ENCODE measurements around the gene DNHD1. TPM values are rescaled to one million over a fixed set of nuclear protein-coding genes. Genes with fewer than 3 reads are reported as not detected.

DNHD1 gene
- total and polyA plus RNA-seq, 2 of the 13 experiments (the other 11 are each of a cell fraction or from before 2014, with no cell fraction given) = 2.7 to 9.3 TPM

DNA sequence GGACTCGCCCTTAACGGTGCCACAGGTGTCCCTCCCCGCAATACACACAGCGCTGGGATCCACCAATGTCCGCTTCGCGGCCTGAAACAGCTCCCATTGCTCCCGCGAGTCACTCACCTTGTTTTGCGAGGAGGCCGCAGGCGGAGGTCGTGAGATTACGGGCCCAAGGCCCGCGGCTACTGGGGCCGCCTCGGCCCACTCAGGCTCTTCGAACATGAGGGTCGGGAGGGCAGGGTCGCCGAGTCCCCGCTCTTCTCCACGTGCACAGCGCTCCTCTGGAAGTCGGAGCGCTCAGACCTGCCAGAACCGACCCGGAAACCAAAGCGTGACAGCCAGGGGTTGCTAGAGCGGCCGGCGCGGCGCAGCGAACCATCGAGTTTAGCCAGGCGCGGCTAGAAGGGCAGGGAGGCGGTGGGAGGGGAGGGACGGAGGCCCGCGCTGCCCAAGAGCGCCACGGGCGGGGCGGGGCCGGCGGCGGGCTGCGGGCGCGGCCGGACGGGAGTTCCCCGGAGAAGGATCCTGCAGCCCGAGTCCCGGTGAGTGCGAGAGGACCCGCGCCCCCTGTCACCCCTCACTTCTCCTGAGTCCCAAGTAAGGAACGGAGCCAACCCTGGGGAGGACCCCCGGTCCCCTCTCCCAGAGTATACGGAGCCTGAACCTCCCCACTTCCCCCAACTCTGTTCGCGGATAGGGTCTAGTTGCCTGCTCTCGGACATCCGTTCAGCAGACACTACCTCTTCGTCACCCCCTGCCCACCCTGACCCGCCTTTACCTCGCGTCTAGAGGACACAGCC is 106.4 kb downstream of the DNHD1 start, which contains the start of the genes ILK and RRP8 (continued):
- TF ChIP-seq, protein P1, sequence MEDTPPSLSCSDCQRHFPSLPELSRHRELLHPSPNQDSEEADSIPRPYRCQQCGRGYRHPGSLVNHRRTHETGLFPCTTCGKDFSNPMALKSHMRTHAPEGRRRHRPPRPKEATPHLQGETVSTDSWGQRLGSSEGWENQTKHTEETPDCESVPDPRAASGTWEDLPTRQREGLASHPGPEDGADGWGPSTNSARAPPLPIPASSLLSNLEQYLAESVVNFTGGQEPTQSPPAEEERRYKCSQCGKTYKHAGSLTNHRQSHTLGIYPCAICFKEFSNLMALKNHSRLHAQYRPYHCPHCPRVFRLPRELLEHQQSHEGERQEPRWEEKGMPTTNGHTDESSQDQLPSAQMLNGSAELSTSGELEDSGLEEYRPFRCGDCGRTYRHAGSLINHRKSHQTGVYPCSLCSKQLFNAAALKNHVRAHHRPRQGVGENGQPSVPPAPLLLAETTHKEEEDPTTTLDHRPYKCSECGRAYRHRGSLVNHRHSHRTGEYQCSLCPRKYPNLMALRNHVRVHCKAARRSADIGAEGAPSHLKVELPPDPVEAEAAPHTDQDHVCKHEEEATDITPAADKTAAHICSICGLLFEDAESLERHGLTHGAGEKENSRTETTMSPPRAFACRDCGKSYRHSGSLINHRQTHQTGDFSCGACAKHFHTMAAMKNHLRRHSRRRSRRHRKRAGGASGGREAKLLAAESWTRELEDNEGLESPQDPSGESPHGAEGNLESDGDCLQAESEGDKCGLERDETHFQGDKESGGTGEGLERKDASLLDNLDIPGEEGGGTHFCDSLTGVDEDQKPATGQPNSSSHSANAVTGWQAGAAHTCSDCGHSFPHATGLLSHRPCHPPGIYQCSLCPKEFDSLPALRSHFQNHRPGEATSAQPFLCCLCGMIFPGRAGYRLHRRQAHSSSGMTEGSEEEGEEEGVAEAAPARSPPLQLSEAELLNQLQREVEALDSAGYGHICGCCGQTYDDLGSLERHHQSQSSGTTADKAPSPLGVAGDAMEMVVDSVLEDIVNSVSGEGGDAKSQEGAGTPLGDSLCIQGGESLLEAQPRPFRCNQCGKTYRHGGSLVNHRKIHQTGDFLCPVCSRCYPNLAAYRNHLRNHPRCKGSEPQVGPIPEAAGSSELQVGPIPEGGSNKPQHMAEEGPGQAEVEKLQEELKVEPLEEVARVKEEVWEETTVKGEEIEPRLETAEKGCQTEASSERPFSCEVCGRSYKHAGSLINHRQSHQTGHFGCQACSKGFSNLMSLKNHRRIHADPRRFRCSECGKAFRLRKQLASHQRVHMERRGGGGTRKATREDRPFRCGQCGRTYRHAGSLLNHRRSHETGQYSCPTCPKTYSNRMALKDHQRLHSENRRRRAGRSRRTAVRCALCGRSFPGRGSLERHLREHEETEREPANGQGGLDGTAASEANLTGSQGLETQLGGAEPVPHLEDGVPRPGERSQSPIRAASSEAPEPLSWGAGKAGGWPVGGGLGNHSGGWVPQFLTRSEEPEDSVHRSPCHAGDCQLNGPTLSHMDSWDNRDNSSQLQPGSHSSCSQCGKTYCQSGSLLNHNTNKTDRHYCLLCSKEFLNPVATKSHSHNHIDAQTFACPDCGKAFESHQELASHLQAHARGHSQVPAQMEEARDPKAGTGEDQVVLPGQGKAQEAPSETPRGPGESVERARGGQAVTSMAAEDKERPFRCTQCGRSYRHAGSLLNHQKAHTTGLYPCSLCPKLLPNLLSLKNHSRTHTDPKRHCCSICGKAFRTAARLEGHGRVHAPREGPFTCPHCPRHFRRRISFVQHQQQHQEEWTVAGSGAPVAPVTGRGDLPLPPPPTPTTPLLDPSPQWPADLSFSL (CRISPR knock-in tag; IDR thresholded peaks at IDR 0.05) = no peak
- TF ChIP-seq SUZ12 (IDR thresholded peaks at IDR 0.05; ENCODE audit: low read depth, low read length) (no peak), FOSL1 (CRISPR knock-in tag; IDR thresholded peaks at IDR 0.05; ENCODE audit: borderline replicate concordance) (no peak), THAP11 (CRISPR knock-in tag; IDR thresholded peaks at IDR 0.05) (peak; percentile 91), RXRA (CRISPR knock-in tag; IDR thresholded peaks at IDR 0.05) (peak; percentile 70), NFKBIZ (CRISPR knock-in tag; IDR thresholded peaks at IDR 0.05) (peak; percentile 74), RAD21 (CRISPR knock-in tag; IDR thresholded peaks at IDR 0.05) (peak; percentile 54), CREB1 (IDR thresholded peaks at IDR 0.05) (no peak), CREB1 (CRISPR knock-in tag; IDR thresholded peaks at IDR 0.05) (peak; percentile 79), HNF4A (CRISPR knock-in tag; IDR thresholded peaks at IDR 0.05) (no peak), ZNF570 (CRISPR knock-in tag; IDR thresholded peaks at IDR 0.05; ENCODE audit: borderline replicate concordance) (no peak), ZNF382 (CRISPR knock-in tag; IDR thresholded peaks at IDR 0.05; ENCODE audit: borderline replicate concordance) (no peak), ZNF224 (CRISPR knock-in tag; IDR thresholded peaks at IDR 0.05) (no peak)
- TF ChIP-seq, protein P2, sequence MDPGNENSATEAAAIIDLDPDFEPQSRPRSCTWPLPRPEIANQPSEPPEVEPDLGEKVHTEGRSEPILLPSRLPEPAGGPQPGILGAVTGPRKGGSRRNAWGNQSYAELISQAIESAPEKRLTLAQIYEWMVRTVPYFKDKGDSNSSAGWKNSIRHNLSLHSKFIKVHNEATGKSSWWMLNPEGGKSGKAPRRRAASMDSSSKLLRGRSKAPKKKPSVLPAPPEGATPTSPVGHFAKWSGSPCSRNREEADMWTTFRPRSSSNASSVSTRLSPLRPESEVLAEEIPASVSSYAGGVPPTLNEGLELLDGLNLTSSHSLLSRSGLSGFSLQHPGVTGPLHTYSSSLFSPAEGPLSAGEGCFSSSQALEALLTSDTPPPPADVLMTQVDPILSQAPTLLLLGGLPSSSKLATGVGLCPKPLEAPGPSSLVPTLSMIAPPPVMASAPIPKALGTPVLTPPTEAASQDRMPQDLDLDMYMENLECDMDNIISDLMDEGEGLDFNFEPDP (CRISPR knock-in tag; conservative IDR thresholded peaks at IDR 0.05) = no peak; the same call in 1 of the 2 replicates
- TF ChIP-seq, protein P3, sequence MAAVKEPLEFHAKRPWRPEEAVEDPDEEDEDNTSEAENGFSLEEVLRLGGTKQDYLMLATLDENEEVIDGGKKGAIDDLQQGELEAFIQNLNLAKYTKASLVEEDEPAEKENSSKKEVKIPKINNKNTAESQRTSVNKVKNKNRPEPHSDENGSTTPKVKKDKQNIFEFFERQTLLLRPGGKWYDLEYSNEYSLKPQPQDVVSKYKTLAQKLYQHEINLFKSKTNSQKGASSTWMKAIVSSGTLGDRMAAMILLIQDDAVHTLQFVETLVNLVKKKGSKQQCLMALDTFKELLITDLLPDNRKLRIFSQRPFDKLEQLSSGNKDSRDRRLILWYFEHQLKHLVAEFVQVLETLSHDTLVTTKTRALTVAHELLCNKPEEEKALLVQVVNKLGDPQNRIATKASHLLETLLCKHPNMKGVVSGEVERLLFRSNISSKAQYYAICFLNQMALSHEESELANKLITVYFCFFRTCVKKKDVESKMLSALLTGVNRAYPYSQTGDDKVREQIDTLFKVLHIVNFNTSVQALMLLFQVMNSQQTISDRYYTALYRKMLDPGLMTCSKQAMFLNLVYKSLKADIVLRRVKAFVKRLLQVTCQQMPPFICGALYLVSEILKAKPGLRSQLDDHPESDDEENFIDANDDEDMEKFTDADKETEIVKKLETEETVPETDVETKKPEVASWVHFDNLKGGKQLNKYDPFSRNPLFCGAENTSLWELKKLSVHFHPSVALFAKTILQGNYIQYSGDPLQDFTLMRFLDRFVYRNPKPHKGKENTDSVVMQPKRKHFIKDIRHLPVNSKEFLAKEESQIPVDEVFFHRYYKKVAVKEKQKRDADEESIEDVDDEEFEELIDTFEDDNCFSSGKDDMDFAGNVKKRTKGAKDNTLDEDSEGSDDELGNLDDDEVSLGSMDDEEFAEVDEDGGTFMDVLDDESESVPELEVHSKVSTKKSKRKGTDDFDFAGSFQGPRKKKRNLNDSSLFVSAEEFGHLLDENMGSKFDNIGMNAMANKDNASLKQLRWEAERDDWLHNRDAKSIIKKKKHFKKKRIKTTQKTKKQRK (IDR thresholded peaks at IDR 0.05; ENCODE audit: low read length) = no peak

All from HepG2 (cell line).